GM19324 (cell line): ENCODE measurements around the gene GLRX5.

ENCODE experiments used
- ATAC-seq: cut with Tn5 transposase; IDR thresholded peaks from one replicate; pipeline ENCODE4 v1.9.1; 2021; ENCODE audit warnings: mild to moderate bottlenecking, moderate library complexity; ENCODE audit not compliant: unreplicated experiment, low FRiP score

GLRX5 gene

GRCh38 chr14:95515596-95516552 is 19.0 kb upstream of the GLRX5 start:
- ATAC-seq, result peak; percentile 88

GRCh38 chr14:95516554-95517181 is 18.2 kb upstream of the GLRX5 start, which contains the start of gene SYNE3:
SYNE3 (minus strand) TSS chr14:95516650; CDS start chr14:95475821, 40,829 bp downstream.
- ATAC-seq, result peak; percentile 56

GRCh38 chr14:95518045-95518751 is 16.7 kb upstream of the GLRX5 start:
- peak; percentile 24 for ATAC-seq

- ATAC-seq, result no peak
These were observed 15.2 kb upstream of the GLRX5 start for GRCh38 chr14:95519699-95520098.

GRCh38 chr14:95520346-95520745 is 14.5 kb upstream of the GLRX5 start:
- no peak for ATAC-seq

- no peak for ATAC-seq
These were observed 13.8 kb upstream of the GLRX5 start for GRCh38 chr14:95521001-95521400.

- no peak for ATAC-seq
These were observed 12.7 kb upstream of the GLRX5 start for GRCh38 chr14:95522116-95522515.

- no peak for ATAC-seq
These were observed 12.3 kb upstream of the GLRX5 start for GRCh38 chr14:95522556-95522955.

- ATAC-seq, result no peak
These were observed 11.6 kb upstream of the GLRX5 start for GRCh38 chr14:95523051-95523814.

GRCh38 chr14:95523815-95524448 is 10.9 kb upstream of the GLRX5 start:
- ATAC-seq, result no peak

GRCh38 chr14:95524706-95525512 is 9.9 kb upstream of the GLRX5 start:
- no peak for ATAC-seq

GRCh38 chr14:95525999-95526398 is 8.9 kb upstream of the GLRX5 start:
- ATAC-seq, result no peak

GRCh38 chr14:95526483-95527386 is 8.1 kb upstream of the GLRX5 start:
- no peak for ATAC-seq

- no peak for ATAC-seq
These were observed 7.4 kb upstream of the GLRX5 start for GRCh38 chr14:95527387-95528002.

GRCh38 chr14:95529216-95529615 is 5.6 kb upstream of the GLRX5 start:
- no peak for ATAC-seq

- ATAC-seq, result no peak
These were observed 4.2 kb upstream of the GLRX5 start for GRCh38 chr14:95530473-95531276.

GRCh38 chr14:95531473-95531872 is 3.4 kb upstream of the GLRX5 start:
- no peak for ATAC-seq
